Left lung (tissue), 10 donors: ENCODE results near the gene VAV3. TPM values are rescaled to one million over a fixed set of nuclear protein-coding genes. Genes with fewer than 3 reads are reported as not detected.

Source experiments
- ATAC-seq: fragments of 200-7000 bp; cut with Tn5 transposase; one replicate; pipeline ENCODE4 v1.9.1; 2020; ENCODE audit warnings: moderate library complexity
- DNase-seq, 4 donors: peaks; one replicate each; pipeline ENCODE4 v3.0.0-alpha.2; 2013 to 2020
- H3K27ac ChIP-seq, 2 donors: fragments of 200-600 bp; sonication (generic) in 1 of 2; one replicate each; pipeline versions ENCODE4 v1.5.0 to v1.8.0; 2020 to 2021
- H3K27me3 ChIP-seq, 2 donors: fragments of 200-600 bp; sonication (generic) in 1 of 2; one replicate each; pipeline versions ENCODE4 v1.5.0 to v1.8.0; 2020 to 2021
- H3K36me3 ChIP-seq, 2 donors: fragments of 200-600 bp; sonication (generic) in 1 of 2; one replicate each; pipeline versions ENCODE4 v1.5.0 to v1.8.0; 2020 to 2021
- H3K4me1 ChIP-seq, 2 donors: fragments of 200-600 bp; one replicate each; pipeline ENCODE4 v1.8.0; 2021
- H3K4me3 ChIP-seq, 2 donors: fragments of 200-600 bp; sonication (generic) in 1 of 2; one replicate each; pipeline versions ENCODE4 v1.5.0 to v1.8.0; 2020 to 2021; ENCODE audit warnings: mild to moderate bottlenecking in 1 of 2
- H3K9me3 ChIP-seq, 2 donors: fragments of 200-600 bp; sonication (generic) in 1 of 2; one replicate each; pipeline versions ENCODE4 v1.5.0 to v1.8.0; 2020 to 2021
- intact Hi-C, 2 donors: fragments of 100-400 bp; cut with DNase I; formaldehyde crosslinking; loops; one replicate each; pipeline versions ENCODE4 v1.11.2 to v1.14.2; 2022
- polyA plus RNA-seq, 6 donors: library from polyadenylated mRNA; unstranded; fragments of 120-200 nt; gene quantifications; one replicate each; pipeline ENCODE4 v1.2.1, GENCODE V29; 2013; ENCODE audit not compliant: insufficient read length in 6 of 6
- total RNA-seq, 2 donors: library from RNA; stranded (reverse); fragmentation: NEBNext Ultra II Directional; extraction: Animal tissue kit (Norgen Biotek cat#: 25700); gene quantifications; one replicate each; pipeline ENCODE4 v1.2.1, GENCODE V29; 2021
- TF ChIP-seq, protein P1 (sequence below), 2 donors: fragments of 200-600 bp; sonication (generic) in 1 of 2; IDR thresholded peaks; one replicate each; pipeline versions ENCODE4 v1.5.0 to v1.8.0; 2021; ENCODE audit warnings: antibody characterized with exemption in 2 of 2
- donor health status: DM: no; HTN: yes; CAD: no.
- donor health status: DM: no; HTN: no; CAD: no.

VAV3 gene
- total and polyA plus RNA-seq, 8 donors, result 5.3 to 14.5 (median 7.2) TPM

DNA sequence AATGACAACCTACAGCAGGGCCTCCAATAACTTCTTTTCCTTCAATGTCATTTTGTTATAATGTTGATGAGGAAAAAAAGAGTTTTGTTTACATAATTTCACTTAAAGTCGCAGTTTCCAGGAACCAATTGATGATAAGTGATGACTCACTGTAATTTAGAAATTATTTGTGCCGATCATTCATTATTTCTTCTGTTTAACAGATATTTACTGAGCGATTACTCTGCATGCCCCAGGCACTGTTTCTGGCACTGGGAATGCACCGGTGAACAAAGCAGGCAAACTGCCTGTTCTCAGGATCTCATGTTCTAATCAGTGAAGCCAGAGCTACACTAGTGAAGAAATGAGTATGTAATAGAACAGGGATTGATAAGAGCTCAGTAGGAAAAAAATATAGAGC is 420.7 kb downstream of the VAV3 start:
- no peak for ATAC-seq
- TF ChIP-seq, protein P1, sequence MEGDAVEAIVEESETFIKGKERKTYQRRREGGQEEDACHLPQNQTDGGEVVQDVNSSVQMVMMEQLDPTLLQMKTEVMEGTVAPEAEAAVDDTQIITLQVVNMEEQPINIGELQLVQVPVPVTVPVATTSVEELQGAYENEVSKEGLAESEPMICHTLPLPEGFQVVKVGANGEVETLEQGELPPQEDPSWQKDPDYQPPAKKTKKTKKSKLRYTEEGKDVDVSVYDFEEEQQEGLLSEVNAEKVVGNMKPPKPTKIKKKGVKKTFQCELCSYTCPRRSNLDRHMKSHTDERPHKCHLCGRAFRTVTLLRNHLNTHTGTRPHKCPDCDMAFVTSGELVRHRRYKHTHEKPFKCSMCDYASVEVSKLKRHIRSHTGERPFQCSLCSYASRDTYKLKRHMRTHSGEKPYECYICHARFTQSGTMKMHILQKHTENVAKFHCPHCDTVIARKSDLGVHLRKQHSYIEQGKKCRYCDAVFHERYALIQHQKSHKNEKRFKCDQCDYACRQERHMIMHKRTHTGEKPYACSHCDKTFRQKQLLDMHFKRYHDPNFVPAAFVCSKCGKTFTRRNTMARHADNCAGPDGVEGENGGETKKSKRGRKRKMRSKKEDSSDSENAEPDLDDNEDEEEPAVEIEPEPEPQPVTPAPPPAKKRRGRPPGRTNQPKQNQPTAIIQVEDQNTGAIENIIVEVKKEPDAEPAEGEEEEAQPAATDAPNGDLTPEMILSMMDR (IDR thresholded peaks at IDR 0.05), result no peak

DNA sequence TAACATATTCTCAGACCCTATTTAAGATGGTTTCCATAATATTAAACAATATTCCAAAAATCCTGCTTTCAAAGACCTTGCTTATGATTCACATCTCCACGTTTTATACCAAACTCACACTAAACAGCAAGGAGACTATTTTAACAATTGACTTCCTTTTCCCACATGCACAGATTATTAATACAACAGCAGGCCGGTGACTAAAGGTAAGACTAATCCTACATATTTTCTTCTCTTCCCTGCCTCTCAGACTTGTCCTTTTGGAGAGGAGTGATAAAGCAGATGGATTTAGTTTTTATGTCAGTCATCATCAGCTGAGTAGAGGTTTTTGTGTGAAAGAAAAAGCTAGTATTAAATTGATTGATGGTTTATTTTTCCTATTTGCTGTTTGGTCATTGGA is 423.6 kb downstream of the VAV3 start:
- Histone ChIP-seq H3K4me3 (no peak overlapping the region), H3K4me1 (no peaks in the 10 kb centered on the region), H3K27me3 (no peaks in the 10 kb centered on the region), H3K27ac (no peak overlapping the region), H3K9me3 (no peaks in the 10 kb centered on the region), H3K36me3 (no peaks in the 10 kb centered on the region)
- no peak for DNase-seq
- intact Hi-C loops, result no loop called here
- no peak for ATAC-seq
- TF ChIP-seq, protein P1 (IDR thresholded peaks at IDR 0.05), result no peak

More for the DNA sequence above, 420.7 kb downstream of the VAV3 start:
- H3K9me3 ChIP-seq, result no peaks in the 10 kb centered on the region
- no peak for DNase-seq
- no peaks in the 10 kb centered on the region for H3K4me1 ChIP-seq
- no peaks in the 10 kb centered on the region for H3K27me3 ChIP-seq
- intact Hi-C loops, result no loop called here
- no peaks in the 10 kb centered on the region for H3K36me3 ChIP-seq
- no peak overlapping the region for H3K4me3 ChIP-seq
- H3K27ac ChIP-seq, result no peak overlapping the region

DNA sequence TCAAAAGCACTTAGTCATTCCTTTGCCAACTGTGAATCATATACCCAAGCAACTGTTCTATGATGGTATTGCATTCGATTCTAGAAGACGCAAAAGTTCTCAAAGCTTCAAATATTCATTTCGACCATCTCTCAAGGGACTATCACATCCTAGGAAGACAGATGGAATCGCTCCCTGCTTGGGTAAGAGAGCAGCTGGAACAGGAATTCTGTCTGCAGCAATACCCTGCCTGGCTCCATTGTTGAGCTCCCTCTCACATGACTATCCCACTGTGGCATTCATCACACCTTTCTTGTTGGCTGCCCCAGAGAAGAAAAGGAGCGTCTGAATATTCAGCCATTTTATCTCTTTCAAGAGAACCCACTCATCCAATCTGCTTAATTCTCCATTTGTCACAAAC is 426.5 kb downstream of the VAV3 start:
- no peaks in the 10 kb centered on the region for H3K4me1 ChIP-seq
- TF ChIP-seq, protein P1 (IDR thresholded peaks at IDR 0.05), result no peak
- no peak overlapping the region for H3K27ac ChIP-seq
- H3K4me3 ChIP-seq, result no peak overlapping the region
- H3K9me3 ChIP-seq, result no peaks in the 10 kb centered on the region
- no peaks in the 10 kb centered on the region for H3K36me3 ChIP-seq
- ATAC-seq, result no peak
- H3K27me3 ChIP-seq, result no peaks in the 10 kb centered on the region
- no peak for DNase-seq
- intact Hi-C loops, result loop anchor here in 1 of 2 donors (10.0 kb wide), 1 partner anchor 264 kb away; no protein-coding TSS in a partner anchor

DNA sequence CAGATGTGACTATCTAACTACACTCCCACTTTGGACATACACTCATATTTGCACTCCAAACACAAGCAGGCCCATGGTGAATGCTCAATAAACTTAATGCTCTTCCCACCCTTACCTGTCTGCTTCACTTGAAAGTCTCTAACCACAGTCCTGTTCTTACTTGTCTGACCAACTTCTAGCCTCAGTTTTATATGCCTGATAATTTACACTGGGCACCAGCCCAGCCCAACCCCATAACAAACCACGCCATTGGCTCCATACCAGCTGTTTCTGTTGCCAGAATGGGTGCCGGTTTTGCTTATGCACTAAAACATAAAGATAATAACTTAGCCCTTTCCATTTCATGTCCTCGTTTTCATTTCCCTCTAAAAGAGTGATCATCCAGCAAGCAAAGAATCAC is 428.7 kb downstream of the VAV3 start:
- Histone ChIP-seq H3K4me1 (no peaks in the 10 kb centered on the region), H3K9me3 (no peaks in the 10 kb centered on the region), H3K4me3 (no peak overlapping the region), H3K36me3 (no peaks in the 10 kb centered on the region), H3K27ac (no peak overlapping the region), H3K27me3 (no peaks in the 10 kb centered on the region)
- ATAC-seq (no peak), DNase-seq (no peak)
- TF ChIP-seq, protein P1 (IDR thresholded peaks at IDR 0.05), result no peak
- intact Hi-C loops, result loop anchor here in 1 of 2 donors (10.0 kb wide), 1 partner anchor 261 kb away; no protein-coding TSS in a partner anchor

DNA sequence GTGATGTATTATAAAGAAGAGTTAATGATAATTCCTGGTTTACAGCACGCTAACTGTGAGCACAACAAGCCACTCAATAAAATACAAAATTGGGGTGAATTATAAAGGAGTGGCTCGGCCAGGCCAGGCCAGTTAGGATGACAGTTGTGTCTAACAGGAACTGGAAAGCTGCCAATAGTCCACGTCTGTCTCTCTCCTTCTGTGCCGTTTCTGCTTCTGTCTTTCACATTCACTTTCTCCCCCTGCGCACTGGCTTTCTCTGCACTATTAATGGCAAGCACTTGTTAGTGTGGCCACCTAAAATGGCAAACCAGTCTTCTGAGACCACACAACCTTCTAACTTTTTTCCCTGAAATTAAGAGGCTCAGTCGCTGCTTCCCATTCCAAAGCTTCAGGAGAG is 429.9 kb downstream of the VAV3 start:
- Histone ChIP-seq H3K27ac (no peak overlapping the region), H3K36me3 (no peaks in the 10 kb centered on the region), H3K27me3 (no peaks in the 10 kb centered on the region), H3K4me3 (no peak overlapping the region), H3K4me1 (no peaks in the 10 kb centered on the region), H3K9me3 (no peaks in the 10 kb centered on the region)
- TF ChIP-seq, protein P1 (IDR thresholded peaks at IDR 0.05), result no peak
- intact Hi-C loops, result loop anchor here in 1 of 2 donors (10.0 kb wide), 1 partner anchor 260 kb away; no protein-coding TSS in a partner anchor
- ATAC-seq, result no peak
- no peak for DNase-seq
